GM12892 (cell line): ENCODE results near the gene NDUFA5.

ENCODE experiments used
- POLR2A ChIP-seq: IDR thresholded peaks from 2 replicates; pipeline ENCODE4 v1.6.1; 2011; ENCODE audit warnings: low read depth, low read length, control low read depth
- POLR2AphosphoS5 ChIP-seq: IDR thresholded peaks from 2 replicates; pipeline ENCODE4 v1.6.1; 2011; ENCODE audit warnings: low read depth, low read length, control low read depth
- TAF1 ChIP-seq: IDR thresholded peaks from 2 replicates; pipeline ENCODE4 v1.6.1; 2011; ENCODE audit warnings: low read depth, mild to moderate bottlenecking, control low read depth, low read length, borderline replicate concordance

- TF ChIP-seq POLR2A (no peak), POLR2AphosphoS5 (no peak), TAF1 (no peak)
Observed at GRCh38 chr7:123548406-123548805, 9.2 kb downstream of the NDUFA5 start.
